ENCODE data around the gene XPNPEP3.

The XPNPEP3 gene

DNA sequence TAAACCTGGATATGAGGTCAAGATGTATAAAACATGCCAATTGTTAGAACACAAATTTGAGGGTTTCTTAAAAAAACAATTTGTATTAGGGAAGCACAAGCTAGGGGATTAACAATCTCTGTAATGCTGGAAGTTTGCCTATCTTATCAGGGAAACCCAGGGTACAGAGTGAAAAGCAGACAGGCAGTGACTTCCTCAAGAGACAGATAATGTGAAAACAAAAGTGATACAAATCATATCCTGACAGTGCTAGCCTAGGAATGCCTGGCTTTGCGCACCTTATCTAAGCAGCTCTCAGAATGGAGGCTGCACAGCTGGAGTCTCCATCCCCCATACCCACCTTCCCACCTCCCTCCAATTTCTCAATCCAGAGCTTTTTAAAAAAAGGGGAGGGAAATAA lies 71.7 kb downstream of the XPNPEP3 start:
- DNase-seq (ENCODE audit: extremely low read depth in 1 of 2, low read depth in 1 of 2): no peak

DNA sequence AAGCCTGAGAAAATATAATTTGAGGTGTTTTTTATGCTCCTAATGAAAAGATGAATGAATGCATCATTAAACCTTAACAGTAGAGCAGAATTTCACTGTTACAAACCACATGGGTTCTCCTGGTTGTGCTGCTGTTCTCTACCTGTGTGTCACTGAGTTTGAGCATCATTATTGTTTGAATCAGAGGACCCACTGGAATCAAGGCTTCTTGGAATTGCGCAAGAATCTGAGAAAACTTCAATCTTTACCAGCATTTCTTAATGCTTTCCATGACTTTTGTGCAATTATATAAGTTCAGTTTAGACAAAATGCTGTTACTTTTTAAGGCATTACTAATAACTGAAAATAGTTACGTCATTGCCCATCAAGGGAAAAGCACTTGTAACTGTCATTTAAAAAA lies 75.4 kb downstream of the XPNPEP3 start:
- DNase-seq (ENCODE audit: extremely low read depth in 1 of 2, low read depth in 1 of 2): no peak

DNA sequence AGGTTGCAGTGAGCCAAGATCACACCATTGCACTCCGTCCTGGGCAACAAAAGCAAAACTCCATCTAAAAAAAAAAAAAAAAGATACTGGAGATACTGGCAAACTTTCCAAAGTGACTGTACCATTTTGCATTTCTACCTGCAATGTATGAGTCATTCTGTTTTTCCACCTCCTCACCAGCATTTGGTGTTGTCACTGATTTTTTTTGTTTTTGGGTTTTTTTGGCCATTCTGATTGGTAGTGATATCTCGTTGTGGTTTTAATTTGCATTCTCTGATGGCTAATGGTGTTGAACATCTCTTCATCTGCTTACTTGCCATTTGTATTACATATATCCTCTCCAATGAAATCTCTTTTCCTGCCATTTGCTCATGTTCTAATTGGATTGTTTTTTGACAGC lies 82.3 kb downstream of the XPNPEP3 start:
- DNase-seq (ENCODE audit: extremely low read depth in 1 of 2, low read depth in 1 of 2): no peak

DNA sequence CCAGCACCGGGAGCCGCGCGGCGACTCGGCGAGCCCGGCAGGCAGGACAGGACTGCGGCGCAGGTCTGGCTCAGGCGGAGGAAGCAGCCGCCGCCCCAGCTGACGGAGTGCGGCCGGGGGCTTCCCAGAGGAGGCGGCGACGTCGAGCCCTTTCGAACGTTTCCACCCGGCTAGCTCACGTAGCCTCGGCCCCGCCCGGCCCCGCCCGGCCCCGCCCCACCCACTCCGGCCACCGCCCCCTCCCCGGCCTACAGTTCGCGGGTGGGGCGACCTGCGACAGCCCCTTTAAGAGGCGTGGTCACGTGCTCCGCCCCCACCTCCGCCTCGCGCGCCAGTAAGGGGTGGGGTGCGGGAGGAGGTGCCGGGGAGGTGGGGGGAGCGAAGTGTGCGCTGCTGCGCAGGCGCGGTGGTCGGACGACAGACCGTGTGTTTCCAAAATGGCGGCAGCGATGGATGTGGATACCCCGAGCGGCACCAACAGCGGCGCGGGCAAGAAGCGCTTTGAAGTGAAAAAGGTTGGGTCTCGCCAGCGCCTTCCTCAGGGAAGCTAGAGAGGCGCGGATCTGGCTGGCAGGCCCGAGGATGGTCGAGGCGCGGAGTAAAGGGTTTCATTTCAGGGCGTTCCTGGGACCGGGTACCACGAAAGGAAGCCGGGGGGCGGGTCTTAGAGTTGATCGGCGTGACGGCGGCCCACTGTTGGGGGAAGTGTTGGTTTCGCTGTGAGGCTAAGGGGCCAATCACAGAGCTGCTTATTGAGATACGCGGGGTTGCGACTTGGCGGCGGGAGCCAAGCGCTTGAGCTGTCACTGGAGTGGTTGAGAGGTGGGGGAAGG lies 94.2 kb downstream of the XPNPEP3 start, which contains the start of gene RBX1:
RBX1 (plus strand) TSS at position 417 of the 833 bp plus-strand sequence; CDS start at position 438, 21 bp downstream.
- peak; percentile 97 for DNase-seq (ENCODE audit: extremely low read depth in 1 of 2, low read depth in 1 of 2)

DNA sequence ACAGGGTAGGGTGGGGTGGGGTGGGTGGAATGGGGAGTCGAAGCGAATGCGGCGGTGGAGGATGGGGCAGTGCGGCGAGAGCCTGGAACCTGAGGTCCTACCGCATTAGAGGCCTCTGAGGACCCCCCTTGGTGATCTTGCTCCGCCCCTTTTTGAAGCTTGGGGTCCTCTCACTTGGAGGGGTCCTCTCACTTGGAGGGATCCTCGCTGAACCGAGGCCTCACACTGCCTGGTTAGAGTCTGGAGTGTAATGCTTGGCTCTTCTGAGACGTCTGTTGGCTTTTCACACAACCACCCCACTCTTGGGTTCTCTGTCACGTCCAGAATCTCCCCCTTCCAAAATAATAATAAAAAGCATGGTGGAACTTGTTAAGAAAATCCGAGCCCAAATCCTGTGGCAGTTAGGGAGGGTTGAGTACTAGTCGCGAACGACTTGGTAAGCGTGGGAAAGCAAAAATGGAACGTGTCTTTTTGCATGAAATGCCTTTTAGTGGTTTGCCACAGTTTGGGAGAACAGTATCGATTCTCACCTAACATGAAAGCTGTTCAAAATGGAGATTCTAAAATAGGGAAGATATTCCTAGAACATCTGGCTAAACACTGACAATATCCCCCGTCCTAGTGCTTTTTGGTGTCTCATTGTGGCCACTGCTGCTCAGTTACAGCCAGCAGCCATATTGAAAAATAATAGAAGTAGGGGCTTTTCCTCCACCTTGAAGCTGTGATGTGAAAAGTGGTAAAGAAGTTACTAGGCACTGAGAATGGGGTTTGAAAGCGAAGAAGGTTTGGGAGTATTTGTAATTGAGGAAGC lies 95.1 kb downstream of the XPNPEP3 start:
- DNase-seq (ENCODE audit: extremely low read depth in 1 of 2, low read depth in 1 of 2): no peak

DNA sequence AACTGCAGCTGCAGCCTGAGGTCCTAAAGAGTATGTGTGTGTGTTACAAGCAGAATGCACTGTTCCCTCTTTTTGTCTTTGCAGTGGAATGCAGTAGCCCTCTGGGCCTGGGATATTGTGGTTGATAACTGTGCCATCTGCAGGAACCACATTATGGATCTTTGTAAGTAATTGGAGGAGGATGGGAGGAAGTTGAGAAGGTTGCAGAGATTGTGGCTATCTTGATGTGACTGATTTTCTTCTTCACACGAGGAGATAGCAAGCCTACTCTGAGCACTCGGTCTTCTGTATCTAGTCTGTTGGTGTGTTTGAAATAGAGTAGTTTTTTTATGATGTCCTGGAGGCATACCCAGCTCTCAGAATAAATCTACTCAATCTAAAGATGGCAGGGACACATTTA lies 96.5 kb downstream of the XPNPEP3 start:
- no peak for DNase-seq (ENCODE audit: extremely low read depth in 1 of 2, low read depth in 1 of 2)

DNA sequence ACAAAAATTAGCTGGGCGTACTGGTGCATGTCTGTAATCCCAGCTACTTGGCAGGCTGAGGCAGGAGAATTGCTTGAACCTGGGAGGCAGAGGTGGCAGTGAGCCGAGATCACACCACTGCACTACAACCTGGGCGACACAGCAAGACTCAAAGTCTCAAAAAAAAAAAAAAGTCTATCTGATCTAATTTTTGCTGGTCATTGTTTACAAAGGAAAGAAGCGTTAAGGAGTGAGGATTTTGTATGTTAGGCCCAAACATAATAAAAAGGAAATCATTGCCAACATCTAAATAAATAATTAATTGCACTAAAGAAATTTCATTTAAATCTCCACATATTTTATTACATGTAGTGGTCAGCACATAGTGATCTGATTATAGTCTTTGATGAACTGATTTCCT lies 97.2 kb downstream of the XPNPEP3 start:
- DNase-seq (ENCODE audit: extremely low read depth in 1 of 2, low read depth in 1 of 2): no peak

DNA sequence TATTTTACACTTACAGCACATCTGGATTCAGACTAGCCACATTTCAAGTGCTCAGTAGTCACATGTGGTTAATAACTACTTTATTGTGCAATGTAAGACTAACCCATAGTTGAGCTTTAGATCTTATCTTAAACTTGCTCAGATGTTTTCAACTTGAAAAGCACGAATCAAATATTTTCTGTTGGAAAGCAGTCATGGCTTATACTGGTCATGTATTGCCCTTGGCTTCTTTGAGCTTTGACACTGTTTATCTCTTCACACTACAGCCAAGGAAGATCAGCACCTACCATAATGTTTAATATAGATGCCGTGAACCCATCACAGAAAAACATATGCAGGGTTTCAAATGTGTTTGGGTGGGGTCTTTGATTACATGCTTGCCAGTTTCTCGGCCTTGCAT lies 98.6 kb downstream of the XPNPEP3 start:
- no peak for DNase-seq (ENCODE audit: extremely low read depth in 1 of 2, low read depth in 1 of 2)

DNA sequence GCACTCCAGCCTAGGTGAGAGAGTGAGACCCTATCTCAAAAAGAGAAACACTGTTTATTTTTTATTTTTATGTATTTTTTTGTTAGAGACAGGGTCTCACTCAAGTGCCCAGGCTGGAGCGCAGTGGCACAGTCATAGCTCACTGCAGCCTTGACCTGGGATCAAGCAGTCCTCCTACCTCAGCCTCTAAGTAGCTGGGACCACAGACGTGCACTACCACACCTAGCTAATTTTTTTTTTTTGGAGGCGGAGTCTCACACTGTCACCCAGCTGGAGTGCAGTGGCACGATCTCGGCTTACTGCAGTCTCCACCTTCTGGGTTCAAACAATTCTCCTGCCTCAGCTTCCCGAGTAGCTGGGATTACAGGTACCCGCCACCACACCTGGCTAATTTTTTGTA lies 100.7 kb downstream of the XPNPEP3 start:
- DNase-seq (ENCODE audit: extremely low read depth in 1 of 2, low read depth in 1 of 2): no peak

DNA sequence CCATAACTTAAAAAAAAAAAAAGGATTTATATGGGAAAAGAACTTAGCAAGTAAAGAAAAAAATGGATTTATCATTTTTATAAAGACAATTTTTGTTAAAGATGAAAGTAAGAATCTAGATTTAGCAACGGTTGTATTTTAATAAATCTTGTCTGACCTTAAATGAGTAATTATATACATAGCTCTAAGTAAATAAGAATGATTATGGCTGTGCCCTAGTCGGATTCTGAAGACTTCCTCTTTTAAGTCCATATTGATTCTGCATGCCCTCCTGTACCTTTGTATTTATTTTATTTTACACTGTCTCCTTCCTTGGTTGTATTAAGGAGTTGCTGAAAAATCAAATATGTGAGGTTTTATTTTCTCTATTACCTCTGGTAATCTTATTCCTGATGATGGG lies 101.4 kb downstream of the XPNPEP3 start:
- DNase-seq (ENCODE audit: extremely low read depth in 1 of 2, low read depth in 1 of 2): no peak

DNA sequence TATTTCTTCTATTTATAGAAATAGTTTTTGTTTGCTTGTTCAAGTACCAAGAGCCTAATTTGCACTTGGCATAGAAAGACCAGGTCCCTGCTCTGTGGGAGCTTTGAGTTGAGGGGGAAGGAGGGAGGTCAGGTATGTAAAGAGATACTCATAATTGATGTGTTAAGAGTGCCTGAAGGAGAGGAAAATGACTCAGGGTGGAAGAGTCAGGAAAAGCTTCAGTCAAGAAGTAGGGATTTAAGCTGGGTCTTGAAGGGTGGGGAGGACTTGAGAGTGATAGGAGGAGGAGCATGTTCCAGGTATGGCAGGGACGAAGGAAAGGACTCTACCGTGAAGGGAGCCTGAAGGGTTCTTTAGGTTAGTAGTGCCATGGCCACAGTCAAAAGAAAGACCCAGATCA lies 103.2 kb downstream of the XPNPEP3 start:
- DNase-seq (ENCODE audit: extremely low read depth in 1 of 2, low read depth in 1 of 2): no peak

DNA sequence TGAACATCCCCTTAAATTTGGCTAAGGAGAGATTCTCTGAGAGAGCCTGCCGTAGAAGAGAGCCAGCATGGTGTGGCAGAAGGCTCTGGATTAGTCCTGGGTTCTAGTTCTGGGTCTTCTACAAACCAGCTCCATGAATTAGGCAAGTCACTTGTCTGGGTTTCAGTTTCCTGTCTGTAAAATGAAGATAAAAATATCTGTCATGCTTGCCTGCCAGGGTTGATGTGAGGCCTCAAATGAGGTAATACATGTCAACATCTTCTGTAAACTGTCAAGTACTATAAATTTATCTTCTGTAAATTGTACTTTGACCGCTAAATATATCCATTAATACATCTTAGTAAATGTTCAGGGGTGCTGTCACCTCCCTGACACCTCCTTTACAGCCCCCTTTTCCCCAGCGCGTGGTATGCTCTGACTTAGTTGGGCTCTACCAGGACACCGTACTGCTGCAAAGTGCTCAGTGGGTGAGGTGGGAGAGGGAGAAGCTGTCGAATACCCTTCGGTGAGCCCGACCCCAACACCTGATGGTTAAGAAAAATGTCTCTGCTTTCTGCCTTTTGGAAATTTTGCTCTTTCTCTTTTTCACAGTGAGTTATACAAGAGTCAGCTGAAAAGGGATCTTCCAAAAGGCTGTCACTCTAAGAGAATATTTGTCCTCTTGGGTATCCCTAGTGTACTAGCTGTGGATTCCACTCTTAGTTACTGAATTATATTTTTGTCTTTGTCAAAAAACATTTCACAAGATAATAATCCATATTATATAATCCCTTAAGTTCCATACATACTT lies 109.2 kb downstream of the XPNPEP3 start:
- DNase-seq (ENCODE audit: extremely low read depth in 1 of 2, low read depth in 1 of 2): no peak

DNA sequence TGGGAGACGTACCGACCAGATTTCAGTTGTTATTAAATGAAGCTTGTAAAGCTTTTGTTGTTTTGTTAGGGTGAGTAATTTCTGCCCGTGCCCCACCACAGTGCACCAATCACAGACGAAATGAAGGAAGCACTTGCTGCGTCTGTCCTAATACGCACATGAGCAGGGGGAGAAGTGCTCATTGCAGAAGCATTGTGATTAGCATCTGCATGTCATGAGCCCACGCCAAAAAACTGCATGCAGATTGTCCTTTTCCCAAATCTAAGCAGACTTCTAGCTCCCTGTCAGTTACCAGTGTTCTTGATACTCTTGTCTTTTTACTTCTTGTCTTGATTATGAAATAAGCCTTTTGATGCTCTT lies 109.8 kb downstream of the XPNPEP3 start:
- DNase-seq (ENCODE audit: extremely low read depth in 1 of 2, low read depth in 1 of 2): no peak

DNA sequence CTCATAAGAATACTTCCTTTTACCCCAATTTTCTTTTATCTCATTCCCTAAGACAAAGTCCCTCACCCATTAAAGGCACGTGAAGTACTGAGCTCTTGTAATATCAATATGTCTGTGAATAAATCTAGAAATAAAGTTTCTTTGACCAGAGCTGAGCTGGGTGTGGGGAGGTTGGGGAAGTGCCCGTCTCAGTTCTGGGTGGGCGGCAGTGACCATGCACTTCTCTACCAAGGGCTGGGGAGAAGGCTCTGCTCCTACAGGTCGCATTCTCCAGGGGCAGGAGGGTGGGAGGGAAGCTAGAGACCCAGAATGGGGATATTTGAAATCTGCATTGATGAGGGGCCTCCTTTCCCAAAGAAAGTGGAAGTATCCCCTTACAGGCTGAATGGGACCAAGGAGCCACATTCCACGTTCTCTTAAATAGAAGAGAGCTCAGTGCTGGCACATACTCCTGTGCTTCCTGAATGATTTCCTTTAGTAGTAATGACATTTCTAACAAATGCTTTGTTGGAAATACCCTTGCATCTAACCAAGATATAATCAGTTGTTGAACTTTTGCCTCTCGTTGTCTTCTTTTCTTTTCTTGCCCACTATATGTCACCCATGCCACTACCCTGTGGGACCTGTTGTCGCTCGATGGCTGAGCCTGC lies 110.3 kb downstream of the XPNPEP3 start:
- no peak for DNase-seq (ENCODE audit: extremely low read depth in 1 of 2, low read depth in 1 of 2)

DNA sequence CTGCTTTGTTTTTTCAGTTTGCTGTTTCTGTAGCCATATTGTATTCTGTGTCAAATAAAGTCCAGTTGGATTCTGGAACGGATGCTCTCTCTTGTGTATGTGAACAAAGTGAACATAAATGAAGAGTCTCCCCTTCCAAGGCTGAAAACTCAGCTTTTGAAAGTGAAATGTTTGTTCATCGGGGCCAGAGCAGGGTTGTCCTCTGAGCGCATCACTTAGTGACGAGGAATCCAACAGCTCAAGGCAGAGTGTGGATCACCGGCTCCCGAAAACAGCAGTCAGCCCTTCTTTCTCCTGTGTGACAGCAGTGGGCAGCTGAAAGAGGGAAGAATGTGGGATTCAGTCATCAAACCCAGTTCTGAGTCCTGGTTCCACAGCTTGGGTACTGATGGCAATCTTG lies 115.6 kb downstream of the XPNPEP3 start:
- DNase-seq (ENCODE audit: extremely low read depth in 1 of 2, low read depth in 1 of 2): no peak

DNA sequence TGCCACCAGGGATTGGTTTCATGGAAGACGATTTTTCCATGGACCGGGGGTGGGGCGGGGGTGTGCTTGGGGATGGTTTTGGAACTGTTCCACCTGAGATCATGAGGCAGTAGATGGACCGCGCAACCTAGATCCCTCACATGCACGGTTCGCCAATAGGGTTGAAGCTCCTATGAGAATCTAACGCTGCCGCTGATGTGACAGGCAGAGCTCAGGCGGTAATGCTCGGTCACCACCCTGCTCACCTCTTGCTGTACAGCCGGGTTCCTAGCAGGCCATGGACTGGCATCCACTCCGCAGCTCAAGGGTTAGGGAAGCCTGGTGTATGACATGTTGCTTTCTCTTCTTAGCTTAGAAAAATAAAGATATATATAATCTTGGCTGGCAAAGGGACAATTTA lies 116.2 kb downstream of the XPNPEP3 start:
- DNase-seq (ENCODE audit: extremely low read depth in 1 of 2, low read depth in 1 of 2): no peak

DNA sequence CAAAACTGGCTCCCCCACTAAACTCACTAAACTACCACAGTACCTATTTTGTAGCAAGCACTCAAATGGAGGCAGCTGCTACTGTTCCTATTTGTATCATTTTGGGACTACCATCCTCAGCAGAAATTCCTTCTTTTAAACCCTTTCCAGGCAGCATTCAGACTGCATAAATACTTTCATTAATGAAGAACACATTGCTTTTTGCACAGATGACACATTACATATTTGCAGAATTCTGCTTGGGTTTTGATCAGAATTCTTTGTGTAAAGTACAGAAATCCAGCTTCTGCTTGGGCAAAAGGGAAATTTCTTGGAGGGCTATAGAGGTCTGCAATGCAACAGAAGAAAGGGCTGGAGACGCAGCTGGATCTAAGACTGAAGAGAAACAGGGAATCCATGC lies 118.4 kb downstream of the XPNPEP3 start:
- DNase-seq (ENCODE audit: extremely low read depth in 1 of 2, low read depth in 1 of 2): no peak

DNA sequence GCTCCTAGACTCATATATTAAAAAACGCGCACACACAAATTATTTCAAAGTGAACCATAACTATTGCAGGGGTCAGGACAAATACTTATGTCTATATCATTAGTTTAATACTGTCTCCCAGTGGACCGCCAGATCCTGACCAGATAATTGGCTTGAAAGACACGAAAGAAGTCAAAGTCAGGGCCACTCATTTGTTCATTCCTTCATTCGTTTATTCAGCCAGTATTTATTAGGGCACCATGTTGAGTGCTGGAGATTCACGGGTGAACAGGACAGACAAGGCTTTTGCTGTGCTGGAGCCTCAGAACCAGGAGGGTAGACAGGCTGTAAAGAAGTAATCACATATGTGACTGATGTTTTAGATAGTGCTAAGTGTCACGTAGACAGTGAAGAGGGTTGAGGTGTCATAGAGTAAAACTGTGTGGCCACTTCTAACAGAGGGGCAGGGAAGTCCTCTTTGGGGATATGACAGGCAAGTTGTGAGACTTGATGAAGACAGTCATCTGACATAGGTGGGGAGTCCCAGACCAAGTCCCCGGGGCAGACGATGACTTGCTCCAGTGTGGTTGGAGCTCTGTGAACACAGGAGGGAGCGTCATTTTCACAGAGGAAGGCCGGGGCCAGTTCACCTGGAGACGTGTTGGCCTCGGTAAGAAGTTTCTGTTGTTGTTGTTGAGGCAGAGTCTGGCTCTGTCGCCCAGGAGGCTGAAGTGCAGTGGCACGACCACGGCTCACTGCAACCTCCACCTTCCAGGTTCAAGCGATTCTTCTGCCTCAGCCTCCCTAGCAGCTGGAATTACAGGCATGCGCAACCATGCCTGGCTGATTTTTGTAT lies 120.1 kb downstream of the XPNPEP3 start:
- DNase-seq (ENCODE audit: extremely low read depth in 1 of 2, low read depth in 1 of 2): no peak

DNA sequence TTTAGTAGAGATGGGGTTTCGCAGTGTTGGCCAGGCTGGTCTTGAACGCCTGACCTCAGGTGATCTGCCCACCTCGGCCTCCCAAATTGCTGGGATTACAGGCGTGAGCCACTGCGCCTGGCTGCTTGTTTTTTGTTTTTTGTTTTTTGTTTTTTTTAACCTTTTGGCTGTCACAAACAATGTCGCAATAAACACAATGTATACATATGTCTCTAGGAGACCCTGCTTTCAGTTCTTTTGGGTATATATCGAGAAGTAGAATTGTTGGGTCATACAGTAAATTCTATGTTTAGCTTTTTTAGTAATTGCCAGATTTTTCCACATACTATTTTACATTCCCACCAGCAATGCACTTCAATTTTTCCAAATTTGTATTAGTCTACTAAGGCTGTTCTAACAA lies 122.2 kb downstream of the XPNPEP3 start:
- no peak for DNase-seq (ENCODE audit: extremely low read depth in 1 of 2, low read depth in 1 of 2)

DNA sequence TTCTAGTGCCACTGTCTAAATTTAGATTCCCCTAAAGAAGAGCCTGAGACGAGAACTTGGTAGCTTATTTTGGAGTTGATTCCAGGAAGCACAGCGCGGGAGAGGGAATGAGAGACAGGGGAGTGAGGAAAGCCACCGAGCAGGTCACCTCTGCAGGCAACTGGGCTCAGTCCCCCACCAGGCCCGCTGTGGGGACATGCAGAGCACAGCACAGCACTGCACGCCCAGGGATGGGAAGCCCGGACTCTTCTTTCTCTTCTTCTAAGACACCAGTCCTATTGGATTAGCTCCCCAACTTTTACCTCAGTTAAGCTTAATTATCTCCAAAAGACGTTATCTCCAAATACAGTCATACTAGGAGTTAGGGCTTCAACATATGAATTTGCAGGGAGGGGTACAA lies 122.9 kb downstream of the XPNPEP3 start:
- DNase-seq (ENCODE audit: extremely low read depth in 1 of 2, low read depth in 1 of 2): no peak
